ENCODE data around the gene TESK2.
"Not testable (repeated sequence)": the region's sequence is repeated elsewhere in the genome, so short reads cannot be mapped to it uniquely, and the experiment has no call there.

TESK2 gene

GRCh38 chr1:45490121-45490625 lies 790 bp downstream of the TESK2 start:
- no peak for DNase-seq (ENCODE audit: extremely low read depth, low read depth)
- no peak for TF ChIP-seq CTCF (IDR thresholded peaks at IDR 0.05; ENCODE audit: low read depth, low read length)

GRCh38 chr1:45489379-45489778 lies 1.6 kb downstream of the TESK2 start:
- DNase-seq (ENCODE audit: extremely low read depth, low read depth), result not testable (repeated sequence)

- TF ChIP-seq CTCF (IDR thresholded peaks at IDR 0.05; ENCODE audit: low read depth, low read length), result no peak
- DNase-seq (ENCODE audit: extremely low read depth, low read depth), result no peak
These were observed 2.1 kb downstream of the TESK2 start for GRCh38 chr1:45488666-45489377.

GRCh38 chr1:45485949-45486348 lies 5.0 kb downstream of the TESK2 start:
- DNase-seq (ENCODE audit: extremely low read depth, low read depth), result no peak
- no peak for TF ChIP-seq CTCF (IDR thresholded peaks at IDR 0.05; ENCODE audit: low read depth, low read length)

- no peak for TF ChIP-seq CTCF (IDR thresholded peaks at IDR 0.05; ENCODE audit: low read depth, low read length)
- no peak for DNase-seq (ENCODE audit: extremely low read depth, low read depth)
These were observed 11.8 kb downstream of the TESK2 start for GRCh38 chr1:45479039-45479748.

- TF ChIP-seq CTCF (IDR thresholded peaks at IDR 0.05; ENCODE audit: low read depth, low read length), result no peak
- no peak for DNase-seq (ENCODE audit: extremely low read depth, low read depth)
These were observed 12.7 kb downstream of the TESK2 start for GRCh38 chr1:45478121-45478814.

- DNase-seq (ENCODE audit: extremely low read depth, low read depth), result no peak
- no peak for TF ChIP-seq CTCF (IDR thresholded peaks at IDR 0.05; ENCODE audit: low read depth, low read length)
These were observed 13.3 kb downstream of the TESK2 start for GRCh38 chr1:45477646-45478045.

- DNase-seq (ENCODE audit: extremely low read depth, low read depth), result not testable (repeated sequence)
These were observed 16.8 kb downstream of the TESK2 start for GRCh38 chr1:45474194-45474593.

All from AG09319 (cell line).